GM19238 (cell line): Measurements from ENCODE around the gene AIP.

Source experiments
- DNase-seq: peaks from one replicate; pipeline ENCODE4 v3.0.0; 2011; ENCODE audit warnings: low spot score; ENCODE audit not compliant: insufficient read length

The AIP gene

GRCh38 chr11:67525275-67525976 is 42.6 kb downstream of the AIP start:
- DNase-seq = no peak

DNA sequence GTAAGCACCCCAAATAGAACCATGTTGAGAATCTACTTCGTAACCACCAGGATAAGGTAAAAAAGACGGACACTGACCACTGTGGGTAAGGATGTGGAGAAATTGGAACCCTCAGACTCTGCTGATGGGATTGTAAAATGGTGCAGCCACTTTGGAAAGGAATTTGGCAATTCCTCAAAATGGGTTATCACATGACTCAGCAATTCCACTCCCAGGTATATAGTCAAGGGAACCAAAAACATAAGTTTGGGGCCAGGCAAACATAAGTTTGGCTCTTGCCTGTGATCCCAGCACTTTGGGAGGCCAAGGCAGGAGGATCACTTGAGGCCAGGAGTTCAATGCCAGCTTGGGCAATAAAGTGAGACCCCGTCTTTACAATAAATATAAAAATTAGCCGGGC is 45.5 kb downstream of the AIP start:
- no peak for DNase-seq

GRCh38 chr11:67530282-67530592 is 47.4 kb downstream of the AIP start:
- no peak for DNase-seq

- DNase-seq = no peak
These were observed 50.1 kb downstream of the AIP start for GRCh38 chr11:67532889-67533288.

GRCh38 chr11:67534070-67534679 is 51.3 kb downstream of the AIP start:
- no peak for DNase-seq

GRCh38 chr11:67535561-67535960 is 52.7 kb downstream of the AIP start:
- no peak for DNase-seq

DNA sequence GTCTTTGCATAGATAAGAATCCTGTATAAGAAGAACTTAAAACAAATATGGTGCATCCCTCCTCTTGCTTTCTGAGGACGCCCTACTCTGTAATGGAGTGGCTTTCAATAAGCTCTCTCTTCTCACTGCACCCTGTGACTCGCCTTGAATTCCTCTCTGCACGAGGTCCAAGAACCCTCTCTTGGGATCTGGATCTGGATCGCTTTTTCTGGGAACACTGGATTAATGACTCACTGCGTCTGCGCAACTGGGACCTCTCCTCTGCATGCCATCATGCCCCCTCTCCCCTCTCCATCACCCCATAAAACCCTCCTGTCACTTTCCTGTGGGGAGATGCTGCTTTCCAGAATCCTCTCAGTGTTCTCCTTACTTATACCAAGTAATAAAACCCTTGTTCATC is 55.5 kb downstream of the AIP start:
- no peak for DNase-seq

DNA sequence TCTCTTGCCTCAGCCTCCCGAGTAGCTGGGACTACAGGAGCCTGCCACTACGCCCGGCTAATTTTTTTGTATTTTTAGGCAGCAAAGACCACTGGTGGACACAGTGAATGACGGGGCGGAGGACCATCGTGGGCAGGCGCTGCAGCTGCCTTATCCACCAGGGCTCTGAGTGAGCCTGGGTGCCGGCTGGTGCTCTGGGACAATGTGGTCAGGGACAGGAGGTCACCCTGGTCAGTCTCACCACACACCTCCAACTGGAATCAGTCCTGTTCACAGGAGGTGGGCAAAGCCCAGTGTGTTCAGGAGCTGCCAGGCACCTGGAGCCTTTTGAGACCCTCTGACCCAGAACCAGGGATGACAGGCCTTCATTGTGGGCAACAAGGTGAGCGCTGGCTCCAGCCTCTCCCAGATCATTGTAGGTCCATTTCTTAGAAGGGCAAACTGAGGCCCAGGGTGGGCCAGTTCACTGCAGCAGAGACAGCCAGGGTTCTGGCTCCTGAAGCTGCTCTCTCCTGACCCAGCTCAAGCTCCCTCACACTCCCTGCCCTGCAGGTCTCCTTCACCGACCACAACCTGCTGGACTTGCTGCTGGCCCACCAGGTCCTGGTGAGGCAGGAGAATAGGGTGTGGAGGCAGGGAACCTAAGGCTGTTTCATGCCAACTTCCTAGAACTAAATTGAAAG is 56.1 kb downstream of the AIP start:
- DNase-seq = no peak

GRCh38 chr11:67539550-67539949 is 56.7 kb downstream of the AIP start:
- DNase-seq = no peak
